H9 (cell line): Measurements from ENCODE around the gene KLRC3. TPM values are rescaled to one million over a fixed set of nuclear protein-coding genes. Genes with fewer than 3 reads are reported as not detected.
"Not testable (repeated sequence)": the region's sequence is repeated elsewhere in the genome, so short reads cannot be mapped to it uniquely, and the experiment has no call there.

ENCODE experiments used
- DNase-seq: peaks from one replicate; pipeline ENCODE4 v3.0.0-alpha.2; 2017
- H2AFZ ChIP-seq: one replicate; pipeline ENCODE4 v1.6.1; 2013; ENCODE audit warnings: mild to moderate bottlenecking, low read length, control low read depth, moderate library complexity
- H2AK5ac ChIP-seq: 2 replicates; pipeline ENCODE4 v1.6.1; 2013; ENCODE audit warnings: low read length, control low read depth, mixed read lengths; ENCODE audit not compliant: insufficient read length
- H2BK120ac ChIP-seq: one replicate; pipeline ENCODE4 v1.6.1; 2013; ENCODE audit warnings: low read depth, mild to moderate bottlenecking, low read length, control low read depth, inconsistent platforms; ENCODE audit not compliant: poor library complexity, severe bottlenecking
- H2BK12ac ChIP-seq: 2 replicates; pipeline ENCODE4 v1.6.1; 2013; ENCODE audit warnings: low read length, control low read depth, mixed read lengths, low read depth; ENCODE audit not compliant: insufficient read length
- H2BK15ac ChIP-seq: 2 replicates; pipeline ENCODE4 v1.6.1; 2013; ENCODE audit warnings: low read depth, low read length, control low read depth
- H2BK20ac ChIP-seq: one replicate; pipeline ENCODE4 v1.6.1; 2013; ENCODE audit warnings: low read depth, mild to moderate bottlenecking, low read length, control low read depth, inconsistent platforms; ENCODE audit not compliant: poor library complexity, severe bottlenecking
- H2BK5ac ChIP-seq: 2 replicates; pipeline ENCODE4 v1.6.1; 2013; ENCODE audit warnings: low read length, control low read depth, mixed read lengths; ENCODE audit not compliant: insufficient read length
- H3K14ac ChIP-seq: 2 replicates; pipeline ENCODE4 v1.6.1; 2013; ENCODE audit warnings: low read length, control low read depth; ENCODE audit not compliant: insufficient read depth
- H3K18ac ChIP-seq: 2 replicates; pipeline ENCODE4 v1.6.1; 2013; ENCODE audit warnings: low read depth, mild to moderate bottlenecking, mixed read lengths, low read length, control low read depth; ENCODE audit not compliant: insufficient read length
- H3K23ac ChIP-seq: 2 replicates; pipeline ENCODE4 v1.6.1; 2013; ENCODE audit warnings: low read length, control low read depth, mixed read lengths, low read depth; ENCODE audit not compliant: insufficient read length
- H3K23me2 ChIP-seq: 2 replicates; pipeline ENCODE4 v1.6.1; 2013; ENCODE audit warnings: low read depth, mild to moderate bottlenecking, mixed read lengths, low read length, control low read depth; ENCODE audit not compliant: insufficient read length, poor library complexity, severe bottlenecking
- H3K27ac ChIP-seq: 2 replicates; pipeline ENCODE4 v1.5.1; 2013; ENCODE audit warnings: low read length, control low read depth, mixed read lengths, low read depth; ENCODE audit not compliant: insufficient read length
- H3K27me3 ChIP-seq: 2 replicates; pipeline ENCODE4 v1.6.1; 2013; ENCODE audit warnings: low read length, control low read depth, inconsistent platforms; ENCODE audit not compliant: insufficient read depth
- H3K4ac ChIP-seq: 2 replicates; pipeline ENCODE4 v1.6.1; 2013; ENCODE audit warnings: low read depth, mild to moderate bottlenecking, control low read depth, inconsistent platforms, low read length, moderate library complexity
- H3K4me1 ChIP-seq: 2 replicates; pipeline ENCODE4 v1.6.1; 2013; ENCODE audit warnings: low read length, control low read depth, inconsistent platforms; ENCODE audit not compliant: insufficient read depth
- H3K4me2 ChIP-seq: 2 replicates; pipeline ENCODE4 v1.6.1; 2013; ENCODE audit warnings: low read length, control low read depth, mixed read lengths; ENCODE audit not compliant: insufficient read length, insufficient read depth
- H3K56ac ChIP-seq: 2 replicates; pipeline ENCODE4 v1.6.1; 2013; ENCODE audit warnings: low read depth, mild to moderate bottlenecking, mixed read lengths, low read length, control low read depth; ENCODE audit not compliant: insufficient read length
- H3K79me1 ChIP-seq: 2 replicates; pipeline ENCODE4 v1.6.1; 2013; ENCODE audit warnings: low read depth, mild to moderate bottlenecking, moderate library complexity, low read length, control low read depth, inconsistent platforms; ENCODE audit not compliant: insufficient read depth, poor library complexity, severe bottlenecking
- H3K79me2 ChIP-seq: 2 replicates; pipeline ENCODE4 v1.6.1; 2013; ENCODE audit warnings: low read length, control low read depth, inconsistent platforms; ENCODE audit not compliant: insufficient read depth
- H3K9ac ChIP-seq: 2 replicates; pipeline ENCODE4 v1.6.1; 2013; ENCODE audit warnings: low read length, control low read depth, mixed read lengths; ENCODE audit not compliant: insufficient read length; ENCODE audit errors: extremely low read depth
- H3K9me3 ChIP-seq: one replicate; pipeline ENCODE4 v1.6.1; 2013; ENCODE audit warnings: low read depth, low read length, inconsistent platforms; ENCODE audit not compliant: control insufficient read depth
- H3T11ph ChIP-seq: one replicate; pipeline ENCODE4 v1.6.1; 2013; ENCODE audit warnings: mild to moderate bottlenecking, low read length, control low read depth, inconsistent platforms
- H4K20me1 ChIP-seq: one replicate; pipeline ENCODE4 v1.6.1; 2013; ENCODE audit not compliant: control insufficient read depth, insufficient read length, insufficient read depth
- H4K5ac ChIP-seq: 2 replicates; pipeline ENCODE4 v1.6.1; 2013; ENCODE audit warnings: low read depth, mild to moderate bottlenecking, mixed read lengths, low read length, control low read depth; ENCODE audit not compliant: insufficient read length
- H4K8ac ChIP-seq: replicated peaks from 2 replicates; pipeline ENCODE4 v1.6.1; 2013; ENCODE audit warnings: low read length, control low read depth, mixed read lengths, low read depth; ENCODE audit not compliant: insufficient read length
- H4K91ac ChIP-seq: 2 replicates; pipeline ENCODE4 v1.6.1; 2013; ENCODE audit warnings: low read depth, mild to moderate bottlenecking, moderate library complexity, mixed read lengths, low read length, control low read depth; ENCODE audit not compliant: insufficient read length
- H3K27ac Mint-ChIP-seq, 3 experiments: 2 replicates in 2 of 3; 3 replicates in 1 of 3; pipeline ENCODE4 v1.8.0; 2020 to 2021; ENCODE audit warnings: mixed read lengths in 3 of 3, mild to moderate bottlenecking in 1 of 3, moderate library complexity in 1 of 3
- H3K27me3 Mint-ChIP-seq: 2 replicates; pipeline ENCODE4 v1.8.0; 2021; ENCODE audit warnings: low read depth, mild to moderate bottlenecking, moderate library complexity, mixed read lengths
- H3K36me3 Mint-ChIP-seq, 3 experiments: 2 replicates in 2 of 3; 3 replicates in 1 of 3; pipeline ENCODE4 v1.8.0; 2020 to 2021; ENCODE audit warnings: low read depth in 3 of 3, mixed read lengths in 3 of 3; ENCODE audit not compliant: insufficient read depth in 1 of 3
- H3K4me1 Mint-ChIP-seq, 2 experiments: 2 replicates each; pipeline ENCODE4 v1.8.0; 2020; ENCODE audit warnings: mixed read lengths in 2 of 2
- H3K4me3 Mint-ChIP-seq, 2 experiments: 2 replicates in 1 of 2; 3 replicates in 1 of 2; pipeline ENCODE4 v1.8.0; 2020 to 2021; ENCODE audit warnings: mild to moderate bottlenecking in 2 of 2, mixed read lengths in 2 of 2, moderate library complexity in 1 of 2
- H3K9me3 Mint-ChIP-seq, 2 experiments: 2 replicates in 1 of 2; 3 replicates in 1 of 2; pipeline ENCODE4 v1.8.0; 2020; ENCODE audit warnings: mild to moderate bottlenecking in 2 of 2, mixed read lengths in 2 of 2, moderate library complexity in 1 of 2
- WGBS: extraction: QIAGEN DNeasy Blood & Tissue Kit; methylation state at CpG from one replicate; pipeline ENCODE4 v1.1.7; 2013; ENCODE audit warnings: missing lambda C conversion rate, low lambda C conversion rate, mixed read lengths; ENCODE audit not compliant: insufficient read length; ENCODE audit errors: extremely low coverage; 5-methylcytosine and 5-hydroxymethylcytosine counted together
- long read RNA-seq: library from polyadenylated mRNA; unstranded; transcript quantifications from one replicate; pipeline ENCODE4 v2.0.0, GENCODE V29; 2020
- total RNA-seq: library from RNA; stranded (reverse); gene quantifications from 2 replicates; pipeline ENCODE4 v1.2.1, GENCODE V29; 2021

KLRC3 gene
- not detected in 2 replicates for total RNA-seq
- long read RNA-seq, result 0 reads

DNA sequence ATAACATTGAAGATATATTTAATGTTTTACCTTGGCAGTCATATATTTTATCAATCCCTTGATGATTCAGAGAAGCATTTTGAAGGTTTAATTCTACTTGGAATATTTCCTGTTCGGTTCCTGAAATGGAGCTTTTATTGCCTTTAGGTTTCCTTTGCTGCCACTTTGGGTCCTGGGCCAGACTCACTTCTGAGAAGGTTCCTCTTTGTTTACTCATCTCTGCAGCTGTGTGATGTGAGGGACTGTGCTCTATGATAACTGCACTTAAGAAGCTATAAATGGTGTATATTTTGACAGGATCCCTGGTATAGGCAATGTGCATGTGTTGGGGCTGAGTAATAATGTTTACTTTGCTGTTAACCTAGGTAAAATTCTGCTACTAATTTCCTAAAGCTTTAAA, at the start of gene KLRC3:
KLRC3 (minus strand) TSS at position 262 of the 400 bp plus-strand sequence; CDS start at position 217, 45 bp downstream.
- H3K4me1 Mint-ChIP-seq, H2BK5ac ChIP-seq, DNase-seq, H3K27ac Mint-ChIP-seq, H3K9me3 Mint-ChIP-seq, H4K91ac ChIP-seq, H3K9me3 ChIP-seq, H2BK12ac ChIP-seq, H3K4ac ChIP-seq, H3K4me3 Mint-ChIP-seq, H3K79me1 ChIP-seq, H2BK120ac ChIP-seq, H3K36me3 Mint-ChIP-seq, H3K27me3 ChIP-seq, H3K23ac ChIP-seq, H3K14ac ChIP-seq, H2BK15ac ChIP-seq, H2BK20ac ChIP-seq, H3K27me3 Mint-ChIP-seq, H3K79me2 ChIP-seq, H2AK5ac ChIP-seq, H3T11ph ChIP-seq, H3K27ac ChIP-seq, H4K8ac ChIP-seq, H4K20me1 ChIP-seq, H3K4me1 ChIP-seq, H3K9ac ChIP-seq, H3K56ac ChIP-seq, H3K23me2 ChIP-seq, H4K5ac ChIP-seq, H3K18ac ChIP-seq, H3K4me2 ChIP-seq, H2AFZ ChIP-seq: not testable (repeated sequence)
- no CpG with 5 or more reads among the region's 1 CpG for WGBS
